Endothelial cell of umbilical vein (primary cell): Measurements from ENCODE around the gene SNX25. TPM values are rescaled to one million over a fixed set of nuclear protein-coding genes. Genes with fewer than 3 reads are reported as not detected.

Experiments used
- BruUV-seq: library from RNA; stranded (reverse); fragments of 400-500 nt; replicated peaks from 2 replicates; lab custom pipeline; 2021; lab: Mats Ljungman, UMichigan
- CTCF ChIA-PET: fragments of 300-600, 350-600 bp; sonication (Branson Sonifier 250); formaldehyde crosslinking; loops from one replicate; lab custom pipeline; 2021; ENCODE audit warnings: antibody characterized with exemption, inconsistent platforms; lab: Charles Lee
- POLR2A ChIA-PET: fragments of 300-600, 350-600 bp; sonication (Branson Sonifier 250); formaldehyde crosslinking; loops from one replicate; lab custom pipeline; 2021; ENCODE audit warnings: antibody characterized with exemption, inconsistent platforms; lab: Charles Lee
- DNase-seq: peaks from one replicate; pipeline ENCODE4 v3.0.0-alpha.2; 2011; ENCODE audit warnings: low read depth, low spot score
- FAIRE-seq: peaks from 2 replicates; lab custom pipeline; 2011; peaks lifted over from hg19 to GRCh38; lab: Jason Lieb, UNC
- H2AFZ ChIP-seq: 2 replicates; pipeline ENCODE4 v1.6.0; 2012; ENCODE audit warnings: low read depth, low read length, control low read depth, inconsistent platforms
- H3K27ac ChIP-seq: 2 replicates; pipeline ENCODE4 v1.5.1; 2011; ENCODE audit warnings: low read depth, mild to moderate bottlenecking, control low read depth, low read length, moderate library complexity; ENCODE audit not compliant: insufficient read depth
- H3K27me3 ChIP-seq, 2 experiments: 2 replicates each; pipeline versions ENCODE4 v1.6.0 to v1.6.1; 2011; ENCODE audit warnings: low read length in 2 of 2, mixed read lengths in 1 of 2; ENCODE audit not compliant: control insufficient read depth in 2 of 2, insufficient read depth in 2 of 2
- H3K36me3 ChIP-seq, 2 experiments: 2 replicates in 1 of 2; 3 replicates in 1 of 2; pipeline ENCODE4 v1.5.1; 2011; ENCODE audit warnings: low read length in 2 of 2, mild to moderate bottlenecking in 1 of 2, moderate library complexity in 1 of 2; ENCODE audit not compliant: control insufficient read depth in 2 of 2, insufficient read depth in 2 of 2; ENCODE audit errors: extremely low read depth in 1 of 2
- H3K4me1 ChIP-seq: 3 replicates; pipeline ENCODE4 v1.5.1; 2011; ENCODE audit warnings: mild to moderate bottlenecking, low read length; ENCODE audit not compliant: control insufficient read depth, insufficient read depth; ENCODE audit errors: extremely low read depth
- H3K4me2 ChIP-seq: 2 replicates; pipeline ENCODE4 v1.6.1; 2011; ENCODE audit warnings: low read length, control low read depth, mixed read lengths; ENCODE audit not compliant: insufficient read depth
- H3K4me3 ChIP-seq, 3 experiments: fragments of 200-600 bp in 1 of 3; sonication (generic), shearing (Covaris generic) in 1 of 3; replicated peaks in 1 of 3; 2 replicates each; pipeline ENCODE4 v1.5.1; 2011 to 2016; ENCODE audit warnings: control low read depth in 3 of 3, low read length in 3 of 3, mild to moderate bottlenecking in 2 of 3, inconsistent platforms in 1 of 3, low read depth in 1 of 3, moderate library complexity in 1 of 3; ENCODE audit not compliant: insufficient read depth in 1 of 3
- H3K79me2 ChIP-seq: 2 replicates; pipeline ENCODE4 v1.6.0; 2012; ENCODE audit warnings: low read length, inconsistent platforms; ENCODE audit not compliant: control insufficient read depth, insufficient read depth
- H3K9ac ChIP-seq: replicated peaks from 2 replicates; pipeline ENCODE3; 2011; ENCODE audit warnings: low read length, control low read depth; ENCODE audit not compliant: insufficient read depth; ENCODE audit errors: extremely low read depth
- H3K9me1 ChIP-seq: replicated peaks from 3 replicates; pipeline ENCODE4 v1.6.0; 2011; ENCODE audit warnings: mild to moderate bottlenecking, low read length; ENCODE audit not compliant: control insufficient read depth, insufficient read depth; ENCODE audit errors: extremely low read depth
- H3K9me3 ChIP-seq: replicated peaks from 2 replicates; pipeline ENCODE4 v1.5.1; 2012; ENCODE audit warnings: low read length, inconsistent platforms; ENCODE audit not compliant: control insufficient read depth, insufficient read depth
- H4K20me1 ChIP-seq: replicated peaks from 2 replicates; pipeline ENCODE3; 2011; ENCODE audit warnings: mild to moderate bottlenecking, low read length; ENCODE audit not compliant: control insufficient read depth, insufficient read depth; ENCODE audit errors: extremely low read depth
- CTCF ChIP-seq, 2 donors: IDR thresholded peaks; 1 replicate in 1 of 2; 2 replicates in 1 of 2; pipeline ENCODE4 v1.5.1; 2011; ENCODE audit warnings: low read length in 2 of 2, mild to moderate bottlenecking in 2 of 2, moderate library complexity in 2 of 2, control low read depth in 1 of 2, inconsistent platforms in 1 of 2, low read depth in 1 of 2; ENCODE audit not compliant: insufficient read depth in 1 of 2; ENCODE audit errors: extremely low read depth in 1 of 2
- EZH2 ChIP-seq: IDR thresholded peaks from 2 replicates; pipeline ENCODE4 v1.6.1; 2012; ENCODE audit warnings: borderline replicate concordance, low read depth, mild to moderate bottlenecking, moderate library complexity, low read length, inconsistent platforms; ENCODE audit not compliant: severe bottlenecking
- FOS ChIP-seq: IDR thresholded peaks from 2 replicates; pipeline ENCODE4 v1.6.1; 2011; ENCODE audit warnings: mild to moderate bottlenecking, low read length, moderate library complexity, borderline replicate concordance; ENCODE audit not compliant: insufficient read depth
- GATA2 ChIP-seq: IDR thresholded peaks from 2 replicates; pipeline ENCODE4 v1.7.0; 2011; ENCODE audit warnings: low read depth, mild to moderate bottlenecking, moderate library complexity, mixed read lengths, low read length; ENCODE audit not compliant: insufficient read length, insufficient read depth
- JUN ChIP-seq: IDR thresholded peaks from 2 replicates; pipeline ENCODE4 v1.6.1; 2011; ENCODE audit warnings: borderline replicate concordance, low read depth; ENCODE audit not compliant: insufficient read length, insufficient read depth
- MAX ChIP-seq: IDR thresholded peaks from 2 replicates; pipeline ENCODE4 v1.6.1; 2011; ENCODE audit not compliant: insufficient read depth, insufficient read length
- MYC ChIP-seq: IDR thresholded peaks from one replicate; pipeline ENCODE4 v1.6.1; 2011; ENCODE audit warnings: mild to moderate bottlenecking, low read depth, low read length
- POLR2A ChIP-seq: IDR thresholded peaks from 2 replicates; pipeline ENCODE4 v1.6.1; 2012; ENCODE audit warnings: low read depth, mild to moderate bottlenecking, control low read depth, low read length
- POLR2AphosphoS5 ChIP-seq: IDR thresholded peaks from 2 replicates; pipeline ENCODE4 v1.6.1; 2012; ENCODE audit warnings: low read depth, mild to moderate bottlenecking, control low read depth, low read length, moderate library complexity; ENCODE audit not compliant: insufficient read depth
- dilution Hi-C: fragments of 300-500 bp; cut with MboI; formaldehyde crosslinking; loops from one replicate; pipeline ENCODE4 v1.15.0; 2019; ENCODE audit warnings: low sequenced_read_pairs; ENCODE audit not compliant: extremely low pct_ligation_motif_present
- intact Hi-C: fragments of 100-400 bp; cut with micrococcal nuclease; formaldehyde crosslinking; loops from one replicate; pipeline ENCODE4 v1.10.0; 2022
- polyA plus RNA-seq, 4 experiments: library from polyadenylated mRNA; depleted of rRNA in 3 of 4; stranded (reverse) in 3 of 4; unstranded in 1 of 4; fragments of >200 nt; gene quantifications; 2 replicates each; pipeline versions ENCODE4 v1.2.1 to v1.2.3, GENCODE V29; 2011 to 2012; ENCODE audit warnings: missing spikeins in 1 of 4
- total RNA-seq: library from RNA; stranded (reverse); gene quantifications from 2 replicates; pipeline ENCODE4 v1.2.3, GENCODE V29; 2021

Gene SNX25
- total and polyA plus RNA-seq, 2 donors (not counting 3 experiments of a cell fraction or from before 2014, with no cell fraction given): 6.6 to 16.1 TPM

GRCh38 chr4:185205697-185206342, 3.6 kb upstream of the SNX25 start:
- Histone ChIP-seq H4K20me1 (no peaks in the 10 kb centered on the region), H3K9ac (no peak overlapping the region), H3K27ac (no peak overlapping the region), H3K27me3 (no peaks in the 10 kb centered on the region), H3K9me1 (no peaks in the 10 kb centered on the region), H3K9me3 (no peaks in the 10 kb centered on the region), H3K79me2 (peaks cover 14% of the 10 kb centered on the region), H3K4me2 (no peak overlapping the region), H3K36me3 (no peaks in the 10 kb centered on the region), H3K4me1 (peaks cover 39% of the 10 kb centered on the region), H2AFZ (no peak overlapping the region), H3K4me3 (no peak overlapping the region)
- TF ChIP-seq POLR2AphosphoS5 (no peak), JUN (no peak), POLR2A (no peak)
- no TSS peak for BruUV-seq
- no peak for FAIRE-seq
- ChIA-PET CTCF (interaction anchor here (1.7 kb wide), 1 partner anchor 832 kb away, joined by 5 read pairs; no protein-coding TSS in a partner anchor), POLR2A (no interaction called here)
- dilution Hi-C loops: no loop called here
- intact Hi-C loops: loop anchor here (5.0 to 10.0 kb wide), 3 partner anchors 629 to 1701 kb away; partner anchors contain the start of gene ING2
- DNase-seq: peak; percentile 46

- Histone ChIP-seq H3K4me2 (no peak overlapping the region), H3K4me3 (no peak overlapping the region), H3K79me2 (peaks cover 27% of the 10 kb centered on the region), H3K27me3 (no peaks in the 10 kb centered on the region), H3K9me3 (no peaks in the 10 kb centered on the region), H3K4me1 (peaks cover 42% of the 10 kb centered on the region), H3K9me1 (no peaks in the 10 kb centered on the region), H2AFZ (no peak overlapping the region), H3K36me3 (no peaks in the 10 kb centered on the region), H3K9ac (no peak overlapping the region), H4K20me1 (no peaks in the 10 kb centered on the region), H3K27ac (no peak overlapping the region)
- no peak for TF ChIP-seq MAX
- no peak for TF ChIP-seq POLR2A
- no peak for TF ChIP-seq FOS
- TF ChIP-seq EZH2: no peak
- no peak for TF ChIP-seq POLR2AphosphoS5
- no peak for TF ChIP-seq GATA2
- TF ChIP-seq JUN: no peak
- no peak for TF ChIP-seq MYC
- no peak for TF ChIP-seq CTCF (IDR thresholded peaks at IDR 0.05; ENCODE audit: extremely low read depth in 1 of 2, insufficient read depth in 1 of 2, low read depth in 1 of 2, low read length in 2 of 2)
- no peak for FAIRE-seq
- BruUV-seq: no TSS peak
- intact Hi-C loops (loop anchor here (5.0 to 10.0 kb wide), 3 partner anchors 627 to 1703 kb away; partner anchors contain the start of gene ING2), dilution Hi-C loops (no loop called here)
- POLR2A ChIA-PET: interaction anchor here (0.6 kb wide), 1 partner anchor 49 kb away, joined by 4 read pairs; no protein-coding TSS in a partner anchor
- DNase-seq: no peak
- CTCF ChIA-PET: no interaction called here
Observed at GRCh38 chr4:185207466-185207865, 1.9 kb upstream of the SNX25 start.
